Neuronal stem cell (in vitro differentiated cells): Measurements from ENCODE around the gene CLCNKA.
A peak's percentile ranks its signal among the peaks of the same experiment; 100 is the strongest.

Source experiments
- DNase-seq: peaks from one replicate; pipeline ENCODE4 v3.0.0-alpha.2; 2013; ENCODE audit warnings: low spot score
- H2AFZ ChIP-seq: one replicate; pipeline ENCODE4 v1.6.1; 2013; ENCODE audit warnings: mild to moderate bottlenecking, low read length, inconsistent platforms
- H2AK5ac ChIP-seq: 2 replicates; pipeline ENCODE4 v1.6.1; 2013; ENCODE audit warnings: low read depth, mild to moderate bottlenecking, inconsistent platforms, low read length, moderate library complexity, mixed read lengths
- H2BK120ac ChIP-seq: 2 replicates; pipeline ENCODE4 v1.6.1; 2013; ENCODE audit warnings: low read depth, mild to moderate bottlenecking, inconsistent platforms, low read length, moderate library complexity, mixed read lengths
- H2BK12ac ChIP-seq: one replicate; pipeline ENCODE4 v1.6.1; 2013; ENCODE audit warnings: low read length, inconsistent platforms
- H2BK15ac ChIP-seq: 2 replicates; pipeline ENCODE4 v1.6.1; 2013; ENCODE audit warnings: mild to moderate bottlenecking, low read length, inconsistent platforms, mixed read lengths
- H2BK5ac ChIP-seq: one replicate; pipeline ENCODE4 v1.6.1; 2013; ENCODE audit warnings: inconsistent platforms, mild to moderate bottlenecking, low read length, moderate library complexity
- H3K14ac ChIP-seq: one replicate; pipeline ENCODE4 v1.6.1; 2013; ENCODE audit warnings: low read length, inconsistent platforms
- H3K18ac ChIP-seq: 2 replicates; pipeline ENCODE4 v1.6.1; 2013; ENCODE audit warnings: low read length, inconsistent platforms
- H3K23ac ChIP-seq: 2 replicates; pipeline ENCODE4 v1.6.1; 2013; ENCODE audit warnings: low read depth, mild to moderate bottlenecking, mixed read lengths, low read length, inconsistent platforms; ENCODE audit not compliant: poor library complexity
- H3K27ac ChIP-seq: replicated peaks from 3 replicates; pipeline ENCODE4 v1.5.1; 2013; ENCODE audit warnings: low read length, inconsistent platforms
- H3K27me3 ChIP-seq, 3 experiments: 2 replicates each; pipeline ENCODE4 v1.6.1; 2013; ENCODE audit warnings: low read length in 3 of 3, mild to moderate bottlenecking in 2 of 3, inconsistent platforms in 1 of 3, low read depth in 1 of 3, mixed read lengths in 1 of 3, moderate library complexity in 1 of 3; ENCODE audit not compliant: control insufficient read depth in 3 of 3, insufficient read depth in 3 of 3
- H3K36me3 ChIP-seq, 2 donors: replicated peaks in 1 of 2; 2 replicates each; pipeline ENCODE4 v1.6.1; 2013; ENCODE audit warnings: low read length in 2 of 2; ENCODE audit not compliant: control insufficient read depth in 2 of 2, insufficient read depth in 2 of 2
- H3K4ac ChIP-seq: 2 replicates; pipeline ENCODE4 v1.6.1; 2013; ENCODE audit warnings: inconsistent platforms, mild to moderate bottlenecking, low read length, moderate library complexity
- H3K4me1 ChIP-seq, 2 donors: 1 replicate in 1 of 2; 2 replicates in 1 of 2; pipeline ENCODE4 v1.6.1; 2013; ENCODE audit warnings: low read length in 2 of 2, low read depth in 1 of 2; ENCODE audit not compliant: control insufficient read depth in 2 of 2, insufficient read depth in 1 of 2
- H3K4me2 ChIP-seq: one replicate; pipeline ENCODE4 v1.6.1; 2013; ENCODE audit warnings: mild to moderate bottlenecking, low read length, inconsistent platforms; ENCODE audit not compliant: insufficient read depth, poor library complexity, severe bottlenecking
- H3K4me3 ChIP-seq, 2 donors: 2 replicates each; pipeline ENCODE4 v1.5.1; 2013; ENCODE audit warnings: low read length in 2 of 2, mild to moderate bottlenecking in 2 of 2, inconsistent platforms in 1 of 2, moderate library complexity in 1 of 2
- H3K79me1 ChIP-seq: one replicate; pipeline ENCODE4 v1.6.1; 2013; ENCODE audit warnings: low read depth, mild to moderate bottlenecking, inconsistent platforms, low read length, moderate library complexity
- H3K9ac ChIP-seq: one replicate; pipeline ENCODE4 v1.6.1; 2013; ENCODE audit warnings: mild to moderate bottlenecking, low read depth, low read length, inconsistent platforms; ENCODE audit not compliant: poor library complexity
- H3K9me3 ChIP-seq, 2 donors: replicated peaks in 1 of 2; 2 replicates each; pipeline versions ENCODE3 to v1.6.1; 2013; ENCODE audit warnings: low read length in 2 of 2, mild to moderate bottlenecking in 2 of 2, inconsistent platforms in 1 of 2, low read depth in 1 of 2, mixed read lengths in 1 of 2, moderate library complexity in 1 of 2; ENCODE audit not compliant: control insufficient read depth in 2 of 2, insufficient read depth in 1 of 2
- H4K8ac ChIP-seq: one replicate; pipeline ENCODE4 v1.6.1; 2013; ENCODE audit warnings: low read depth, mild to moderate bottlenecking, inconsistent platforms, low read length, moderate library complexity
- H4K91ac ChIP-seq: one replicate; pipeline ENCODE4 v1.6.1; 2013; ENCODE audit warnings: low read length, low read depth, mild to moderate bottlenecking, inconsistent platforms; ENCODE audit not compliant: poor library complexity
- WGBS, 2 donors: extraction: QIAGEN DNeasy Blood & Tissue Kit; methylation state at CpG; one replicate each; pipeline ENCODE4 v1.1.7; 2013; ENCODE audit warnings: missing lambda C conversion rate in 2 of 2, mixed read lengths in 1 of 2; ENCODE audit not compliant: insufficient read length in 2 of 2, insufficient replicate concordance in 1 of 2; ENCODE audit errors: extremely low coverage in 2 of 2; 5-methylcytosine and 5-hydroxymethylcytosine counted together

Gene CLCNKA

DNA sequence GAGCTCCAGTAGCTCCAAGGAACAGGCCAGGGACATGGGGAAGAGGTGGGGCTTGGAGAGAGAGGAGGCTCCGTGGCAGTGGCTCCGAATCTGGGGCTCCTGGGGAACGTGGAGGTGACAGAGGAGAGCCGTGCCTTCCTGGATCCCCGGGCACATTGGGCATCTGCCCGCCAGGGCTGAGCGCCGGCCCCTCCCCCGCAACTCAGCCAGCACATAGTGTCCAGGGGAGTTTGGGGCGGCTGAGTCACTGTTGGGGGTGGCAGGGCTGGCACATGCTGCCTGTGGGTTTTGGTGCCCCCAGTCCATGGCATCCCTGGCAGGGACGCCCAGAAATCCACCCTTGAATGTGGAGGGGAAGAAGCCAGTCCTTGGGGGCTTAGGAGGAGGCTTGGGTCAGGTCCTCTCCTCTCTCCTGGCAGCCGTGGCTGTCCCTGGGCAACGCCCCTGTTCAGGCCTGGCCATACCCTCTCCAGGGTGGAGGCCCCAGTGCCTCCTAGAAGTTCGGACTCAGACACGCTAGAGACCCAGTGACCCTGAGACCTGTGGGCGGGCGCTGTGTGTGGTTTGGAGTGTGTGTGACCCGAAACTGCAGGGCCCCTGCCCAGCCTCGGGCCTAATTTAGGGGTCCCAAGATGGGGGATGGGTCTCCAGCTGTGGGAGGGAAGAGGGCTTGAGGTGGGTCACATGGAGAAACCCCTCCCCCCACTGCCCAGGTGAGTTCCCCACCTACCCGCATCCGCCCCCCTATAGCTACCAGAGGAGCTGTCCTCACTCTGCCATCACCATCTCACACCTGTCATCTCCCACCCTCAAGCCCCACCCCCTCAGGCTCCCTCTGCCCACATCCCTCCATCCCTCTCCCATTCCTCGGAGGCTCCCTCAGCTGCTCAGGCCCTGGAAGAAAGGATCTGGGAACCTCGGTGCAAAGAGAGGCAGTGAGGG is 5.6 kb upstream of the CLCNKA start:
- H3K4me3 ChIP-seq = no peak overlapping the region
- WGBS, 2 donors = no CpG with 5 or more reads among the region's 23 CpGs
- no peak overlapping the region for H3K27ac ChIP-seq
- H2AK5ac ChIP-seq = peak overlapping the region; percentile 93
- no peak overlapping the region for H3K4me2 ChIP-seq
- H3K9me3 ChIP-seq = no peaks in the 10 kb centered on the region
- no peak overlapping the region for H3K9ac ChIP-seq
- peak overlapping the region; percentile 87 for H2BK15ac ChIP-seq
- H3K27me3 ChIP-seq = peaks cover 0 to 91% (median 31%) of the 10 kb centered on the region in 3 experiments
- H3K36me3 ChIP-seq = no peaks in the 10 kb centered on the region
- H2BK5ac ChIP-seq = peak overlapping the region; percentile 22
- H4K8ac ChIP-seq = no peak overlapping the region
- H3K79me1 ChIP-seq = peaks cover 2% of the 10 kb centered on the region
- no peak for DNase-seq
- H2BK12ac ChIP-seq = peak overlapping the region; percentile 19
- H2AFZ ChIP-seq = no peak overlapping the region
- no peak overlapping the region for H3K4ac ChIP-seq
- no peak overlapping the region for H4K91ac ChIP-seq
- H3K18ac ChIP-seq = peak overlapping the region; percentile 19
- H3K14ac ChIP-seq = peak overlapping the region; percentile 71
- H3K23ac ChIP-seq = peak overlapping the region; percentile 37
- peak overlapping the region; percentile 52 for H2BK120ac ChIP-seq
- H3K4me1 ChIP-seq = peaks cover 11 to 22% of the 10 kb centered on the region in 2 donors

DNA sequence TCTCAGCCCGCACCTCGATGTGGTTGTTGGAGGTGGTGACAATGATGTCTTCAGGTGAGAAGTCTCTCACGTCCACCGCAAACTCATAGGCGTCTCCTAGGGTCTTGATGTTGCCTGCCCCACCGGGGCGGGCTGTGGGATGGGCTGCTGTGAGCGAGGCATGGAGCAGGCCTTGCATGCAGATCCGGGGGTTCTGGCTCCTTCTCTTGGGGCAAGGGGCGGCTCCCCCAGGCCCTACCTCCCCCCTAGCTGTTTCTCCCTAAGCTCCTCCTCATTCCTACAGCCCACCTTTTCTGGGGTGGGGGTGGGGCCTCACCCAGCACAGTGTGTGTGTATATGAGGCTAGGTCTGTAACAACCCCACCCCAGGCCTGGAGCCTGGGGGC is 4.8 kb upstream of the CLCNKA start:
- Histone ChIP-seq H3K9ac (no peak overlapping the region), H2AFZ (no peak overlapping the region), H3K23ac (no peak overlapping the region), H2AK5ac (peak overlapping the region; percentile 47), H3K27ac (no peak overlapping the region), H3K36me3 (no peaks in the 10 kb centered on the region), H3K14ac (peak overlapping the region; percentile 21), H2BK15ac (peak overlapping the region; percentile 87), H3K18ac (peak overlapping the region; percentile 11), H2BK5ac (no peak overlapping the region), H3K4me2 (no peak overlapping the region), H3K4me3 (no peak overlapping the region), H4K91ac (no peak overlapping the region), H3K4me1 (peaks cover 11 to 22% of the 10 kb centered on the region in 2 donors), H3K9me3 (no peaks in the 10 kb centered on the region), H2BK12ac (no peak overlapping the region), H3K79me1 (peaks cover 2% of the 10 kb centered on the region), H3K27me3 (peaks cover 0 to 94% (median 30%) of the 10 kb centered on the region in 3 experiments), H2BK120ac (no peak overlapping the region), H4K8ac (no peak overlapping the region), H3K4ac (no peak overlapping the region)
- no CpG with 5 or more reads among the region's 10 CpGs for WGBS, 2 donors
- no peak for DNase-seq

DNA sequence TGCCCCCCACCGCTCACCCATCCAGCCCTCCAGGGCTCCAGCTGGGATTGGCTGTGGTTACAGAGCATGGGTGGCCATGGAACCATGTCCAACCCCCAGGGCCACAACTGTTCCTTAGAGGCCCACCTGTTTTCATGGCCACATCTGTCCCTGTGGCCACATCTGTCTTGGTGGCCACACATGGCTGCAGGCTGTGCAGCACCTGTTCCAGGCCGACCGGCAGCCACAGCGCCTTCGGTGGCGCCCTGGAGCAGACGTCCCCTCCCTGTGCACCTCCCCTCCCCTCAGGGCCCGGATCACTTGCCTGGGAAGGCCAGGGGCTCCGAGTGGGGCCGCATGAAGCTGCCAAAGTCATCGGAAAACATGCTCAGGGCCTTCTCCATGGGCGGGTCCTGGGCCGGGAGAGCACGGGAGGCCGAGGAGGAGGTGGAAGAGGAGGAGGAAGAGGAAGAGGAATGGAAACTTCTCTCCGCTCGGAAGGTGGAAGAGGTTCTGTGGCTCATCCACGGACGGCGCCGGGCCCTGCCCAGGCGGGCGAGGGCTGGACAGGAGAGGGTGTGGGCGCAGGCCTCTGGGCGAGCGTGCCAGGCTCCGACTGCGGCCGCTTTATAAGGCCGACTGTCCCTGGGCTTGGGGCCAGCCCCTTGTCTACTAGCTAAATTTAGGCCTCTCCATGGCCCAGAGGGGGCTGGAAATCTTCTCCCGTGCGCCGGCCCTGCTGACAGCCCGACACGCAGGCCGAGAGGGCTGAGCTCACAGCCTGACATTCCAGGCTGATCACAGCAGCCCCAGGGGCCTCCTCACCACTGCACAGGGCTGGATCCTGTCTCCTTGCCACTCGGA is 4.2 kb upstream of the CLCNKA start, which contains the start of gene HSPB7:
Gene HSPB7 (minus strand): TSS at position 583 of the 843 bp plus-strand sequence. CDS start 80 bp downstream, at position 503.
- Histone ChIP-seq H3K4me1 (peaks cover 9 to 22% of the 10 kb centered on the region in 2 donors), H3K4me3 (no peak within 1 kb of the TSS)

More for the DNA sequence above, 4.2 kb upstream of the CLCNKA start, which contains the start of gene HSPB7:
- Histone ChIP-seq H2BK5ac (no peak within 1 kb of the TSS), H3K27ac (no peak within 1 kb of the TSS), H3K9me3 (no peaks in the 10 kb centered on the region), H3K18ac (peak within 1 kb of the TSS; percentile 38), H2BK12ac (peak within 1 kb of the TSS; percentile 77), H3K23ac (peak within 1 kb of the TSS; percentile 35), H2AK5ac (peak within 1 kb of the TSS; percentile 53), H3K4me2 (no peak within 1 kb of the TSS), H3K79me1 (peaks cover 2% of the 10 kb centered on the region), H2BK15ac (peak within 1 kb of the TSS; percentile 87), H2AFZ (peak within 1 kb of the TSS; percentile 56), H3K4ac (no peak within 1 kb of the TSS), H4K8ac (no peak within 1 kb of the TSS), H4K91ac (peak within 1 kb of the TSS; percentile 13), H3K36me3 (no peaks in the 10 kb centered on the region), H3K14ac (peak within 1 kb of the TSS; percentile 21), H3K27me3 (peaks cover 0 to 94% (median 24%) of the 10 kb centered on the region in 3 experiments), H3K9ac (peak within 1 kb of the TSS; percentile 9), H2BK120ac (no peak within 1 kb of the TSS)
- no peak for DNase-seq
- no CpG with 5 or more reads among the region's 37 CpGs for WGBS, 2 donors
